Sigmoid colon (tissue), 4 donors: Measurements from ENCODE around the gene IL27RA.
A peak's percentile ranks its signal among the peaks of the same experiment; 100 is the strongest.

Experiments
- CTCF ChIP-seq, 4 experiments: fragments of 450-650 bp in 3 of 4; fragments of 200-600 bp in 1 of 4; IDR thresholded peaks; one replicate each; pipeline ENCODE4 v1.5.1; 2016 to 2019; ENCODE audit warnings: antibody characterized with exemption in 4 of 4, mild to moderate bottlenecking in 3 of 4, moderate library complexity in 2 of 4
- EP300 ChIP-seq, 4 donors: sonication (generic); formaldehyde crosslinking; IDR thresholded peaks; one replicate each; pipeline ENCODE4 v1.6.1; 2017; ENCODE audit warnings: antibody characterized with exemption in 4 of 4
- POLR2A ChIP-seq, 2 donors: fragments of 450-650 bp; IDR thresholded peaks; one replicate each; pipeline ENCODE4 v1.6.1; 2016; ENCODE audit warnings: antibody characterized with exemption in 2 of 2, mild to moderate bottlenecking in 2 of 2, moderate library complexity in 2 of 2
- POLR2AphosphoS5 ChIP-seq, 4 donors: sonication (generic); formaldehyde crosslinking; IDR thresholded peaks; one replicate each; pipeline ENCODE4 v1.6.1; 2017; ENCODE audit warnings: antibody characterized with exemption in 4 of 4

DNA sequence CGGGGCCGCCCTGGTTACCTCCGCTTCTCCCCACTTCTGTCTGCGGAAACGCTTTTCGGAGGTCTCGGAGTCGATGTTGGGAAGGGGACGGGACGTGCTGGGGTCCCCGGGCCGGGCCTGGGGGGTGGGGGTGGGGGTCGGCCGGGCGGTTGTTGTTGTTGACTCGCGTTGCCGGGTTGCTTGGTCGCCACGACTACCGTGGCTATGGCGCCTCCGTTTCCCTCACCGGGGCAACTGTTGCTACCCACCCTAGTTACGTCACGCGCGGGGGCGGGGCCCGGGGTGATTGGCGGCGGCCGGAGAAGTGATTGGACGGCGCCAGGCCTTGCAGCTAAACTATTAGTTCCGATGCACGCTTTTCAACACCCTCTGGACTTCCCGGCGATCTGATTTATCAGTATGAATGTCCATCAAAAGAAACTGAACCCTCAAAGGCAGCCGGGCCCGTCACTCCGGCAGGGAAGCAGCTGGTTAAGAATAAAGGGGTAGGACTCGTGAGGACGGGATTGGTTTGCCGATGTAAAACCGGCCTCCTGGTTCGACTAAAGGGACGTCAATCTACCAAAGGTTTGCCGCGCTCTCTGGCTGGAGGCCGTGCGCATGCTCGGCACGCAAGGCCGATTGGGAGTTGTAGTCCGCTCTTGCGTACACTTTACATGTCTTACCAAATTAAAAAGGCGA is 25.3 kb upstream of the IL27RA start, which contains the start of gene RFX1:
- TF ChIP-seq POLR2AphosphoS5 (IDR thresholded peaks at IDR 0.05) (peak in 3 of 4 donors; percentile 21 to 50 (median 32)), CTCF (IDR thresholded peaks at IDR 0.05) (no peak), POLR2A (IDR thresholded peaks at IDR 0.05) (peak in 1 of 2 donors; percentile 18), EP300 (IDR thresholded peaks at IDR 0.05) (peak in 1 of 4 donors; percentile 46)
